Epithelial cell of prostate (primary cell): ENCODE data around the gene NDFIP2.

Source experiments
- DNase-seq: peaks from one replicate; pipeline ENCODE4 v3.0.0-alpha.2; 2011; ENCODE audit warnings: low read depth, low spot score
- H3K27ac ChIP-seq: fragments of 450-650 bp; 2 replicates; pipeline ENCODE4 v1.5.1; 2017; ENCODE audit warnings: mild to moderate bottlenecking

The NDFIP2 gene

DNA sequence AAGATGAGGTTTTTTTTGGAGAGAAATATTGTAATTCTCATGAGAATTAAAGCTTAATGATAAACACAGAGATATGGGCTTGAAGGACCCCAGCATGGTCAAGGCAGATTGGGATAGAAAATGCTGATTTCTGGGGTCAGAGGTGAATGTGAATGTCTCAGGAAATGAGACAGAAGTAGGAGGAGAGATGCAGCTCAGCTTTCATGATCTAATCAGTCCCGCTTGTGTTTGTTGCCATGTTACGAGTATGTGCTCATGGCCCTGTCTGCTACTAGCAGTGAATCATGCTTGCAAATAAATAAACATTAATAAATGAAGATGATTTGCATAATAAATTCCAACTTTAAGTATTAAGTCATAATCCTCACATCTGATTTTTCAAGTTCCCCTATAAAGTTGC, 23.0 kb upstream of the NDFIP2 start:
- no peak overlapping the region for H3K27ac ChIP-seq
- peak; percentile 73 for DNase-seq

DNA sequence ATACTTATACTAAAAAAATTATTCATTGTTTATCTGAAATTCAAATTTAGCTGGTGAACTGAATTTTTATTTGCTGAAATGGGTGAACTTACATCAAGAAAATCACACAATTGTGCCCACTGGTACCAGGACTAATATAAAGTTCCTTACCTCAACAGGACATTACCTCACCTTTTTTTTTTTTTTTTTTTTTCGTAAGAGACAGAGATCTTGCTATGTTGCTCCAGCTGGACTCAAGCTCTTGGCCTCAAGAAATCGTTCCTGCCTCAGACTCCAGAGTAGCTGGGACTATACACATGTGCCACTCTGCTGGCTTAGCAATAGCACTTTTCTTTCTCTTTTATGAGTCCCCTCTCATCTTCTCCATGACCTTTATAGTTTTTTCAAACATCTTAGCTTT, 22.5 kb upstream of the NDFIP2 start:
- no peak overlapping the region for H3K27ac ChIP-seq
- DNase-seq: no peak

DNA sequence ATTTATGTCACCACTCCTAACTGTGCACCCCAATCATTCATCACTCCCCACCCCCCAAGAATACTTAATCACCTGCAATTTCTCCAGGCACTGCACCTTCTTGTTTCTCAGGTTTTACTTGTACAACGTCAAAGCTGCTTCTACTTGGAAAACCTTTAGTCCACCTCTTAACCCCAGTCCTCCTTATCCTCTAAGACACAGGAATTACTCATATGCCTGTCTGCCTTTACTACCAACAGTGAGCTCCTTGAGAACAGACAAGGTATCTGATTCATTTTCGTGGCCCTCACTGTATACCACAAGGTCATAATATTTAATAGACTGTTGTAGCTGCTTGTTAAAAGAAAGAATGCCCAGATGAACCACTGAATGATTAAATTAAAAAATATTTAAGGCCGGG, 21.0 kb upstream of the NDFIP2 start:
- peak; percentile 85 for DNase-seq
- H3K27ac ChIP-seq: peak overlapping the region; percentile 3

DNA sequence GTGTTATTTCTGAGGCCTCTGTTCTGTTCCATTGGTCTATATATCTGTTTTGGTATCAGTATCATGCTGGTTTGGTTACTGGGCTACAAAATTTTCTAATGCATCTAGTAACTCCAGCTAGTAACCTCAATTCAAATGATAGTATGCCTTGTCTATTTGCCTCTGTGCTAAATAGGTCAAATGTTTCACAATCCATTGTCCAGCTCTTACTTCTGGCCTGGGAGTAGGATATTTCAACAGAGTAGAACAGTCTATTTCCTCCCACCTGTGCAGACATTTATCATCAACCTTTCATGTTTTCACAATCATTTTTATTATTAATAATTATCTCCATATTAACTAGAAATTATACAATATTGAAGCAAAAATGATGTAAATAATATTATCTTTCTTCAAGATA, 18.1 kb upstream of the NDFIP2 start:
- H3K27ac ChIP-seq: no peak overlapping the region
- no peak for DNase-seq

DNA sequence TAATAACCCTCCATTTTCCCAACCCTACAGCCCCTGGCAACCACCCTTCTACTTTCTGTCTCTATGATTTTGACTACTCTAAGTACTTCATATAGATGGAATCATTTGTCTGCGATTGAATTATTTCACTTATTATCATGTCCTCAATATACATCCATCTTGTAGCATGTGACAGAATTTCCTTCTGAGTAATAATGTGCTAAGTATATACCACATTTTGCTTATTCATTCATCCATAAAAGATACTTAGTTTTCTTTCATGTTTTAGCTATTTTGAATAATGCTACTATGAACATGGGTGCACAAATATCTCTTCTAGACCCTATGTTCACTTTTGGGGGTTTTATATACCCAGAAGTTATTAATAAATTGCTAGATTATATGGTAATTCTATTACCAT, 17.4 kb upstream of the NDFIP2 start:
- DNase-seq: no peak
- H3K27ac ChIP-seq: no peak overlapping the region

DNA sequence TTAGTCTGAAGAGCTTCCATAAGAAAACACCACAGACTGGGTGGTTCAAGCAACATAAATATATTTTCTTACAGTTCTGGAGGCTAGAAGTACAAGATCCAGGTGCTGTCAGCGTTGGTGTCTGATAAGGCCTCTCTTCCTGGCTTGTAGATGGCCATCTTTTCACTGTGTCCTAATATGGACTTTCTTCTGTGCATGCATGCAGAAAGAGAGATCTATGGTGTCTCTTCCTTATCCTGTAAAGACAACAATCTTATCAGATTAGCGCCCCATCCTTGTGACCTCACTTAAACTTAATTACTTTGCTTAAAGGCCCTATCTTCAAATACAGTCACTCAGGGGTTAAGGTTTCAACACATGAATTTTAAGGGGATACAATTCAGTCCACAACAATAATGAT, 14.1 kb upstream of the NDFIP2 start:
- no peak for DNase-seq
- no peak overlapping the region for H3K27ac ChIP-seq

DNA sequence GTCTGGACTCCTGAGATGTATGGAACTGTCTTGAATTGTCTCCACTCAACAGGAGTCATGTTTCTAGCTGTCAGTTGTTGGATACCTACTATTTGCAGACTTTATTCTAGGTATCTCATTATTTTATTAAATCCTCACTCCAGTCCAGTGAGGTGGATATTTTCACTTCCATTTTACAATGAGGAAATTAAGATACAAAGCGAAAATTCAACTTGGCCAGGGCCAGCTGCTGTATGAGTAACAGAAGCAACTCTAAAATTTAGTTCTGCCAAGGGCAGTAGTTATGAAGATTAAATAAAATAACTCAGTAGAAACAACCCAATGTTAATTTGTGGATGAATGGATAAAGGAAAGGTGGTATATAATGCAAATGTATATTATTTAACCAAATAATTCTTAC, 12.6 kb upstream of the NDFIP2 start:
- H3K27ac ChIP-seq: no peak overlapping the region
- DNase-seq: no peak

DNA sequence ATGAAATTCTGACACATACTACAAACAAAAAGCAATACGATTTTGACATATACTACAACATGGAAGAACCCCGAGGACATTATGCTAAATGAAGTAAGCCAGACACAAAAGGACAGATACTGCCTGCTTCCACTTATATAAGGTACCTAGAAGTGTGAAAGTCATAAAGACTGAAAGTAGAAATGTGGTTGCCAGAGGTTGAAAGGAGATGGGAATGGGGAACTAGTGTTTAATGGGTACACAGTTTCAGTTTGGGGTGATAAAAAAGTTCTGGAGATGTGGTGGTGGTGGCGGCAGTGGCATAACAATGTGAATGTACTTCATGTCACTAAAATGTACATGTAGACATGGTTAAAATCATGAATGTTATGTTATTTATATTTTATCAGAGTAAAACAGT, 12.1 kb upstream of the NDFIP2 start:
- H3K27ac ChIP-seq: no peak overlapping the region
- no peak for DNase-seq

DNA sequence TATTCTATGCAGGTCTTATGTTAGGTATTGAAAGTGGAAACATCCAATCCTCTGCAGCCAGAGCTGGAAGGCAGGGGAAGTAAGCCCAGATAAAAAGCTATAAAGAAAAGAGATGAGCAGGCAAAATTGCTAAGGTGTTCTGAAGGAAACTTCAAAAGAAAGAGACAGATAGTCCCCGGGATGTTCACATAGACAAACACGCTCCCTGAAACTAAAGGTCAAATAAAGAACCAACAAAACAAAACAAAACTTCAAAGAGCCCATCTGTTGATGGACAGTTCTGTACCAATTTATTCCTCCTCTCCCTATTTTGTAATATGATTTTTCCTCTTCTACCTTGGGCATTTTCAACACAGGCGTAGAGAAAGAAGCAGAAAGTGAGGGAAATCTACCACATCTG, 11.3 kb upstream of the NDFIP2 start:
- no peak for DNase-seq
- H3K27ac ChIP-seq: no peak overlapping the region

DNA sequence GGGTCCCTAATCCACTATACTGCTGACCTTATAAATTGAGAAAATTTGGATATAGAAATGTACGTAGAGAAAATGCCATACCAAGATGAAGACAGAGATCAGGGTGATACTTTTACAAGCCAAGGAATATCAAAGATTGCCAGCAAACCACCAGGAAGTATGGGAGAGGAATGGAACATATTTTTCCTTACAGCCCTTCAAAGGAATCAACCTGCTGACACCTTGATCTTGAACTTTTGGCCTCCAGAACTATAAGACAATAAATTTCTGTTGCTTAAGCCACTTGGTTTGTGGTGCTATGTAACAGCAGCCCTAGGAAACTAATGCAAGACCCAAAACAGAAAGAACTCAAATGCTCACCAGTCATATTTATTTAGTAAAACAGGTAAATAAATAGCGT, 10.3 kb upstream of the NDFIP2 start:
- no peak overlapping the region for H3K27ac ChIP-seq
- DNase-seq: no peak

DNA sequence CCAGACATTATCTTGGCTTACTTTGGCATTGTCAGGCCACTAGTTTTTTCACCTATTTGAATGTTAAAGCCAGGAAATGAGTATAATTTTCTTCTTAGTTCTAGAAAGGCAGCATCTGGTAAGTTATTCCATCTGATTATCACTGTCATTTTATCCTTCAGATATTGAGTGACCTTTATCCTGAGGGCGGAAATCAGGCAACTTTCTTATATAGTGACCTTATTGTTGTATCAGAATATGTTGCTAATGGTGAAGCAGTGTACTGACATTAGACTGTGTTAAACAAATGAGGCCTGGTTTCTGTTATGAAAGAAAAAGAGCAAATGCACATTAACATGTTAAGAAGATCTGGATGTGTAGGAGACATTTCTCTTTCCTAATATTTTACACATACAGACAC, 5.4 kb upstream of the NDFIP2 start:
- no peak for DNase-seq
- no peak overlapping the region for H3K27ac ChIP-seq

DNA sequence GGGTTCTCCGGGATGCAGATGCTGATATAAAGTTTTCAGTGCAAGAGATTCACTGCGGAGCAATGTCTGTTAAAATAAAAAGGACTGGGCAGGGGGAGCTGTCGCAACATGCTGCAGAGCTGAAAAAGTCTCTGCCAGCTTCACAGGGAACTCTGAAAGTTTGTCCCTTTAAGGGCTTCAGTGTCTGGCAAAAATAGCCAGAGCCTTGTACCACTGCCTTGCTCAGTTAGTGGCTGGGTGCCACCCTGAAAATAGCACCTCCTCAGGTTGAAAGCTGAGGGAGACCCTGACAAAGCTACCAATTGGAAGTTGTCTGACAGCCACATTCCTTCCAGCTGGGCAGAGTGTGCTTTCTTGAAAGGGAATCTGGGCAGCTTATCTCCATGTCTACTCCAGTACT, 3.0 kb upstream of the NDFIP2 start:
- DNase-seq: no peak

DNA sequence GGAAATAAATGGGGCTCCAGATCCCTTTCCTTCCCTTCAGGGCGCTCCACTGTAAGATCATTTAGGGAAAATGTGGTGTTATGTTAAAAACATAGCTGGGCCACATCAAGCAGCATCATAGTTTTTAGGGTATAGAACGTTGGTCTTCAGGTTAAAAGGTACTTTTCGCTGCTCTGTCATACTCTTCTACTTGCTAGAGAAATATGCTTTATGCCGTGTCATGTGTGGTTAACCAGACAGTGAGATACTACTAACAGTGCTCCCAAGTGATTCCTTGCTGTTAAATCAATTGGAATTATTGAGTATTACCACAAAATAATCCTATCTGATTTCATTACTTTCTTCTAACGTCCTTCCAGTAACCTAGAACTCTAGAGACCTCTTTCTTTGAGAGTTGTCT, 1.1 kb upstream of the NDFIP2 start:
- no peak for DNase-seq
- no peak overlapping the region for H3K27ac ChIP-seq

More for the DNA sequence above, 3.0 kb upstream of the NDFIP2 start:
- H3K27ac ChIP-seq: no peak overlapping the region

DNA sequence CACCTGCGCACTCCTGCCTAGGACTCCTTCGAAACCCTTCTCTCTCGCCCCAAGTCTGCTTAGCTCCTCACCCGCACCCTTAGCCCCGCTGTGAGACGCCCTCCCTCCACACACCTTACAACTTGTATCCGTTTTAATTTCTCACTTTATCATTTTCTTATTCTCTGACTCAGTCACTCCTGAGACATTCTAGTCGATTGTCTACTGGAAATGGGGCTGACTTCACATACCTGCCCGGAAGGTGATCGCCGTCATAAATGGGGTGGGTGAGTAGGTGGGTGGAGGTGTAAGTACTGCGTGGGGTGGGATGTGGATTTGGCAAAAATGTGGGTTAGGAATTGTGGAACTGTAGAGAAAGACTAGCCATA, 714 bp downstream of the NDFIP2 start:
- peak overlapping the region; percentile 95 for H3K27ac ChIP-seq
- peak; percentile 22 for DNase-seq

DNA sequence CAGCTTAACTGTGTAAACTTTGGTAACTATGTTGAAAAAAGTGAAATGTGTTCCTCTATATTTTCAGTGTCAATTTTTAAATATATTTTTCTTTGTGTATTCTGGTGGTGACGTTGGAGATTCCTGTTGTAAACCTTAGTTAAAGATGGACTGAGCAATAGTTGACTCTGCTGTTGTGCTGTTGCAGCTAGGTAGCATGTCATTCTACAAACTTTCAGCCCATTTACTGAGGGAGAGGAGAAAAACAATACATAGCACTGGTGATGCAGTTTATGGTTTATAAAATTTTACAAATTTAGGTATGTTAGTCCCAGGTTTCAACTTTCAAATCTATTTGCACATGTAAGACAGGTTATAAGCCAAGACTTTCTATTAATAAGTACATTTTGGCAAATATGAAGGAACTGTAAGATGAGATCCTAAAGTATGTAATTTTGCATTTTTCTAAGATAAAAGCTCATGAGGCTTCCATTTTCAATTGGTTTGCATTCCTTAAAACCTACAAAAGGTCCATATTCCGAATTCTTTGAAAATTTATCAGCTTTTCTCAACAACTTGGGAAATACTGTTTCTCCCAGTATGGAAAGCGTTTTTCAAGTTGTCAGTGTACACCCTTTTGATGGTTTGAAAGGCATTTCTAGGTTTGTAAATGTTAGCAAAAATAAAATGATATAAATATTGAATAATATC, 1.5 kb downstream of the NDFIP2 start:
- no peak for DNase-seq
- peak overlapping the region; percentile 95 for H3K27ac ChIP-seq

DNA sequence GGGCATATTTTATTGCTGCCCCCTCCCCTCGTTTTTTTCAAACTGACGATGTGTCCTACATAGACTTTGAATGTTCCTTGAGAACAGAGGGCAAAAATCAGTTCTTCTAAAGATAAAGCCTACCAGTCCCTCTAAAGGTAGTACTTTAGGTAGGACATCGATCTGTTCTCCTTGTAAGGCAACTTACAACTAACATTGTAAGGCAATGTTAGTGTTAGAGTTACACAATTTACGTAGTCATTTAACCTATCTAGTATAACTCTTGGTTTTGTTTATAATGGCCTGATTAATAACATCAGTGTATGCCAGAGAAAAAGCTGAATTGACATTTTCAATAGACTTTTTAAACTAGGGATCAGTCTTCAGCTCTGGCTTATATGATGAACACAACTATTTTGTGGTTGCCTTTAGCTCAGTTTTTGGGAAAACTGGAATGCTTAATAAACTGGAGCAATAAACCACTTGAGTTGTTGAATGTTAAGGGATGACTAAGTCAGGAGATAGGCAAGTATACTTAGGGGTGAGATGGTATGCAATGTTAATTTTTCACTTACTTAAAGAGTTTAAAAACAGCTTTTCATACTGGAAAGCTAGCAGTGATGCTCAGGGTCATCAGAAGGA, 2.2 kb downstream of the NDFIP2 start:
- H3K27ac ChIP-seq: peak overlapping the region; percentile 95
- DNase-seq: no peak

DNA sequence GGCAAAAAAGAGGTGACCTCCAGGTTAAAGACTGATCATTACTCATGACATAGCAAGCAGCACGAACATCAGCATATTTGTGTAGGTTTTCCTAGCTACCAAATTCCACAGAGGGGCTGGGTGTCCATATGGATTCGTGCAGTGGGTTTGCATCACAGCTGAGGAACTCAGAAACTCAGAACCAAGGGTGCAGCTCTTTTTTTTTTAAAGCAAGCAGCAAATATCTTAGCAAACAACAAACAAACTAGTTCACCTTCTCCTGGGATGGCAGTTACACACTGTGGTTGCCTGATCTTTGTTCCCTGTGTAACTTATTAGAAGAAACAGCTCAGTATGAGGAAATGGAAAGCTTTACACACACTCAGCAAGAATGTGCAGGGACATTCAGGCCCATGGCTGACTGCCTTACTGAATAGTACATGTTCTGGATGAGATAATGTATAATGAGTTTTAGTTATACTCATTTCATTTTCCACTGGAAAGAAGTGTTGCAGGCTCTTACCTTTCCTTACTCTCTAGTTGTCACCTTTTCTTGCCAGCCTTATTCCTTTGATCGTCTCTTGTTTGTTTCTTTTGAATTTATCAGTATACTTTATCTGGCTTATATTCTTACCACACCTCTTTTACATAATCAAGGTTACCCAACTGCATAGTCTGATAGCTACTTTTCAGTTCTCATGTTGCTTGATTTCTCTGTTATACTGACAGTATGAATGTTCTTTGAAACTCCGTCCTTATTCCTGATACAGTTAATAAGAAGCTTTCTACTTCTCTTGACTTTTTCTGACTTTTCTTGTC, 4.3 kb downstream of the NDFIP2 start:
- DNase-seq: peak; percentile 80
- peak overlapping the region; percentile 95 for H3K27ac ChIP-seq

DNA sequence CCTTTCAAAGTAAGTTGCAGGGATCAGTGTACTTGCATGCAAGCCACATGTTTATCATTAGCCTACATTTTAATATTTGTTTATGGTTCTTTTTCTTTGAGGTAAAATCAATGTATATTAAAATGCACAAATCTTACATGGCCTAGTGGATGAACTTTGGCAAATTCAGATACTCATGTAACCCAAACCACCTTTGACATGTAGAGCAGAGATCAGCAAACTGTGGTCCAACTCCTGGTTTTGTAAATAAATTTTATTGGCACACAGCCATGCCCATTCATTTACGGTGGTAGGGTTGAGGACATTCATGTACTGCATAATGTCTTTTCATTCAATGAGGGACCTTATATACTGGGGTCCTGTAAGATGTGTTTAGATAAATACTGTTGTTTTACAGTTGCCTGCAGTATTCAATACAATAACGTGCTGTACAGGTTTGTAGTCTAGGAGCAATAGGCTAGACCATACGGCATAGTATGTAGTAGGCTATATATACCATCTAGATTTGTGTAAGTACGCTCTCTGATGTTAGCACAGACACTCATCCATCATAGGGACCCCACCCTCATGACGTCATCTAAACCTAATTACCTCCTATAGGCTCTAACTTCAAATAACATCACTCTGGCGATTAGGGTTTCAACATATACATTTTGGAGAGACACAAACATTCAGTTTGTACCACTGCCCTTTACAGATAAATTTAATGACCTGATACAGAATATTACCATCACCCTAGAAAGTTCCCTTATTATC, 5.7 kb downstream of the NDFIP2 start:
- H3K27ac ChIP-seq: peak overlapping the region; percentile 95
- DNase-seq: no peak

DNA sequence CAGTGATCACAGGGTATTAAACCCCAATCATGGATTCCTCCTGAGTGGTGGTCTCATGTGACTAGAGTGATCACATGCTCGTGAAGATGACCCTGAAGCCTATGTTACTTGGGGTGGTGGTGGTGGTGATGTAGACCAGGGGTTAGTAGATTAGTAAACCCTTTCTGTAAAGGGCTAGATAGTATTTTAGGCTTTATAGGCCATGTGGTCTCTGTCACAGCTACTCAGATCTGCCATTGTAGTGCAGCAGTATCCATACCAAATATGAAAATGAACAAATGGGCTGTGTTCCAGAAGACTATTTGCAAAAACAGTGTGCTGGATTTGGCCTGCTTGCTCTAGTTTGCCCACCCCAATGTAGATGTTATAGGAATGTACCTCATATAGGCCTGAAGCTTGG, 9.4 kb downstream of the NDFIP2 start:
- peak overlapping the region; percentile 96 for H3K27ac ChIP-seq
- DNase-seq: no peak

DNA sequence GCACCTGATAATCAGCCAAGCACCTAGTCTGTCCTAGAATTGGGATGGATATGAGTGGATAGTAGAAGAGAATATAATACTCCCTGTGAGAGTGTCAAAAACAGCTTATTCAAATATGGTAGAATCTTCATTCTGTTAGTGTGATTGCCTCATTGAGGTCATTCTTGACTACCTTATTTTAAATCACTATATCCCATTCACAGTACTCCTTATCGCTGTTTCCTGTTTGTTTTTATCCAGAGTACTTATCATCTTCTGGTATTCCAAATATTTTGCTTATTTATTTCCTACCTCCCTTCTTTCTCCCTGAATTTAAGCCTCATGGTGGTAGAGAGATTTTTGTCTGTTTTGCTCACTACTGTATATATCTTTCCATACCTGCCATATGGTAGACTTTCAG, 9.9 kb downstream of the NDFIP2 start:
- no peak for DNase-seq
- peak overlapping the region; percentile 96 for H3K27ac ChIP-seq

DNA sequence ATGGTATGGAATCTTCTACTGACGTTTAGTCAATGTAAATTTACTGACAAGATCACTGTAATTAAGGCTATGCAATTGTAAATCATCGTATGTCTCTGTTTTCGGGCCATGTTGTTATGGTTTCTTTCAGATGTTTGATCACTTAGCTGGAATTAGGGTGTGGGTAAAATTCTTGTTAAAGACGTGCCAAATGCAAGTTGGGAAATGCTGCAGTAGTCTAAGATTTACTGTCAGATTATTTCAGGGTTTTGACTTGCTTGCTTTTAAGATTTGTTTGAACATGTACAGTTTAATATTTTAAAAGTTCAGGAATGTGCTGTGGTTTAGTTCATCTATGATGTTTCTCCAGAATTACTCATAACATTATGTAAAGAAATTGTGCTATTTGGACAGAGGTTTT, 10.8 kb downstream of the NDFIP2 start:
- DNase-seq: peak; percentile 83
- peak overlapping the region; percentile 96 for H3K27ac ChIP-seq
